ENCODE results near the gene FCGBP.
A peak's percentile ranks its signal among the peaks of the same experiment; 100 is the strongest.

FCGBP gene

DNA sequence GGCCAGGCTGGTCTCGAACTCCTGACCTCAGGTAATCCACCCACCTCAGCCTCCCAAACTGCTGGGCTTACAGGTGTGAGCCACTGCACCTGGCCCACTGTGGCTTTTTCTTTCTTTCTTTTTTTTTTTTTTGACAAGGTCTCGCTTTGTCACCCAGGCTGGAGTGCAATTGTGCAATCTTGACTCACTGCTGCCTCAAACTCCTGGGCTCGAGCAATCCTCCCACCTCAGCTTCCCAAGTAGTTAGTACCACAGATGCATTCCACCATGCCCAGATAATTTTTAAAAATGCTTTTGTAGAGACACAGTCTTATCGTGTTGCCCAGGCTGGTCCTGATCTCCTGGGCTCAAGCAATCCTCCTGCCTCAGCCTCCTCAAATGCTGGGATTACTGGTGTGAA is 12.1 kb upstream of the FCGBP start:
- DNase-seq (ENCODE audit: low read depth): no peak

GRCh38 chr19:39943586-39943985 is 9.2 kb upstream of the FCGBP start:
- no peak for DNase-seq (ENCODE audit: low read depth)

DNA sequence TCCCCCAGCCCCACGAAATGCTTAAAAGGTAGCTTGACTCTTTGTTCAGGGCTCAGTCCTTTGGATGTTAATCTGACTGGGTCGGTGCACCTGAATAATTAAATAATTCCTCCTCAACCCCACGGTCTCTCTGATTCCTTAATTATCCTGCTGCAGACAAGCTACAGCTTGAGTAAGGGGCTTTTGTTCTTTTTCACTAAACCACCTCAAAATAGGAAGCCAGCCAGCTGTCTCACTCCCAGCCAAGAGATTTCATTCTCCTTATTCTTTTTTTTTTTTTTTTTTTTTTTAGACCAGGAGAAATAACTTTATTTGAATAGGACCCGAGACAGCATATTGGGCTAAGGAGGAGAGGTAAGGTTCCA is 7.9 kb upstream of the FCGBP start:
- DNase-seq (ENCODE audit: low read depth): no peak

DNA sequence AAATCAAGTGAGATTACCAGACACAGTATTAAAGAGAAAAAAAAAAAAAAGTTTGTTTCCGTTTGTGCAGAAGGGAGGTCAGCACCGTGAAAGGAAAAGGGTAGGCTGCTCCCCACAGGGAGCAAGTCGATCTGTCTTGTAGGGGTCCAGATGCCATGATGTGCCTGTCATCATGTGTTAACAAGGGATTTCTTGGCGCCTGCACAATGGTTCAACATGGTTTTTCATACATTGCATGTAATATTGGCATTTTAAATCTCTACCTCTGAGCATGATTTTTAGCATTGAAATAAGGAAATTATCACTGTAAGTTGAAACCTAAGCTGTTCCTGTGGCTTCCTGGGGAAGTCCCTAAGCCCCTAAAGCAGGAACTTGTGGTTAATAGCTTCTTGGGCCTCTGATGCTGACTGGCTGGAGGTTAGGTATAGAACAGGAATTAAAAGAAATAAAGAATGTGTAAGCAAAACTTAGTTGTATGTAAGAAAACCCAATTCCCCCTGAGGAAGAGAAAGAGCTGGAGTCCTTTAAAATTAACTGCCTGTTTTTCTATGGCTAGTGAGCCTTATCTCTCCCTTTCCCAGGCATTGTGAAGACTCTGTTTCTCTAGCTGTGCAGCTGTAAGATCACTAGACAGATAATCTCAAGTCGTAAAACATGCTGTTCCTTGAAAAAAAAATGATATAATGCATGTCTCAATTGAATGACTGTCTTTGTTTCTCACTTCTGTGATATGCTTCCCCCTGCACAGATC is 7.4 kb upstream of the FCGBP start:
- peak; percentile 49 for DNase-seq (ENCODE audit: low read depth)

DNA sequence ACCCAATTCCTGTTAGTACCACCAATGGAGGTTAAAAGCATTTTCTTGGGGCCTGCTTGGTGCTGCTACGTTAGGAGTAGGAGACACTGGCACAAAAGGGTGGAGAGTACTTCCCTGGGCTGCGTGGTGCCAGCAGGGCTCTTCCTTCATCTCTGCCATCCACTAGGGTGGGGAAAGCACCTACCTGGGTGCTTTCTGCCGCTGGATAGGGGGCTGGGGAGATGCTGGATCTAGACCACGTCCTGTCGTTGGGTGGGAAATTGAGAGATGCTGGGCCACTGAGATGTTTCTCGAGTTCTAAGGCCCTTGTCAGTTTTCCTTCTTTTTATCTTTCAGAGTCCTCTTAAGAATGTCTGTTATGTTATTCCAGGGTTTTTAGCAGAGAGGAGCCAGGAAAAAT is 6.7 kb upstream of the FCGBP start:
- no peak for DNase-seq (ENCODE audit: low read depth)

DNA sequence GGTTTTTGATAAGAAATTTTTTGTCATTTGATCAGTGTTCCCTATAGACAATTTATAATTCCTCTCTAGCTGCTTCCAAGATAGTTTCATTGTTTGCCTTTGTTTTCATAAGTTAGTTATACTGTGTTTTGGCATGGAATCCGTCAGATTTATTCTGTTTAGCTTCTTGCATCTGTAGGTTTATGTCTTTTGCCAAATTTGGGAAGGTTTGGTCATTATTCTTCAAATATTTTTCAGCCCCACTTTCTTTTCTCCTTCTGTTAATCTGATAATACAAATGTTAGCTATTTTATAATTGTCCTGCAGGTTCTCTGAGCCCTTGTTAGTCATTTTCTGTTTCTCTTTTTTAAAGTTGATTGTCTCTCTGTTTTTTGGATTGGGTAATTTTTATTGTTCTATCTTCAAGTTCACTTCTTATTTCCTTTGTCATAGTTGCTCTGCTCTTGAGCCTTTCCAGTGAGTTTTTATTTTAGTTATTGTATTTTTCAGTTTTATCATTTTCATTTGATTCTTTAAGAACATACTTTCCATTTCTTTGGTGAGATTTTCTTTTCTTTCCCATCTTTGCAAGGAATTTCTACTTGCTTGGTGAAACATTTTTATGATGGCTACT is 5.9 kb upstream of the FCGBP start:
- no peak for DNase-seq (ENCODE audit: low read depth)

GRCh38 chr19:39939556-39939955 is 5.1 kb upstream of the FCGBP start:
- no peak for DNase-seq (ENCODE audit: low read depth)

DNA sequence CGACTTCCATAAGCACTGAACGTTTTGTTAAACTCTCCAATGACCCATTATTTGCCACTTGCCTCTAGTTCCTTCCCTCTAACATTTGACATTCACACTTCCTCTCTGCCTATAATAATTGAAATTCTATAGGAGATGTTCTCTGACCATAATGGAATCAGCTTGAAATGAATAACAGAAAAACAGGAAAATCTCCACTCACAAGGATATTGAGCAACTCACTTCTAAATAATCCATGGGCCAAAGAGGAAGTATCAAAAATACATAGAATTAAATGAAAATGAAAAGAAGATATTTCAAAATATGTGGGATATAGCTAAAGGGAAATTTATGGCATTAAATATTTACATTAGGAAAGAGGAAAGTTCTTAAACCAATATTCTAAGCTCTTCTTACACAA is 3.4 kb upstream of the FCGBP start:
- no peak for DNase-seq (ENCODE audit: low read depth)

- peak; percentile 25 for DNase-seq (ENCODE audit: low read depth)
Measured at GRCh38 chr19:39937094-39937720, 2.8 kb upstream of the FCGBP start.

GRCh38 chr19:39936622-39937021 is 2.2 kb upstream of the FCGBP start:
- no peak for DNase-seq (ENCODE audit: low read depth)

- DNase-seq (ENCODE audit: low read depth): no peak
Measured at GRCh38 chr19:39936020-39936419, 1.6 kb upstream of the FCGBP start.

GRCh38 chr19:39935364-39935661 is 879 bp upstream of the FCGBP start:
- DNase-seq (ENCODE audit: low read depth): no peak

GRCh38 chr19:39929750-39930149 is 4.7 kb downstream of the FCGBP start:
- no peak for DNase-seq (ENCODE audit: low read depth)

GRCh38 chr19:39928357-39928725 is 6.1 kb downstream of the FCGBP start:
- DNase-seq (ENCODE audit: low read depth): no peak

DNA sequence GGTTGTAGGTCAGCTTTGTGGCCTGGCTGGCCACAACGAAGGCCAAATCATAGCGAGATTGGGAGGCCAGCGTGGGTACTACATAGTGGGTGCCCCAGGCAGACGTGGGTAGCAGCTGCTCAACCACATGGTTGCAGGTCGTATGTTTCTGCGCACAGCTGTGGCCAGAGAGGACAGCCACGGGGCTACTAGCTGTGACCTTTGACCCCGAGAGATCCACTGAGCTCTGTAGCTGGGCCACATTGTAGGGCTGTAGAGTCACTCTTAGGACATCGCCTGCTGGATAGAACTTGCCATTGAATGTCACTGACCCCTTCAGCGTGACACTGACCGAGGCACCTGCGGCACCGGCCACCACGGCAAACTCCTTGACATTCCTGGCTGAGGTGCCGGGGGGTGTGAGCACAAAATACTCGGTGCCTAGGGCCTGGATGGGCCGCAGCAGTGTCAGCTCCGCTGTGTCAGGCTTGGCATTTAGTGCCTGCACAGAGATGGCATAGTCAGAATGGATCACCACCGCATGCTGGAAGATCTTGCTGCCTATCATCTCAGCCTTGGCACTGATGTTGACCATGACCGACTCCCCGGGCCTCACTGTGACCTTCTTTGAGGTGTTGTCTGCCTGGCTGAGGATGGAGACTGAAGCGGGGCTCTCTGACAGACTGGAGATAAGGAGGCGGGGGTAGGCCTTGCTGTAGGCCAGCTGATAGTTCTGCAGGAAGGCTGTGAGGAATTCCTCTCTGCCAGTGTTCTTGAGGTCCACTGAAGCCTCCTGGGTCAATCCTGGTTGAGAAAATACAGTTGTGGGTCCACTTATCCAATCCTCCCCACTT is 6.7 kb downstream of the FCGBP start:
- DNase-seq (ENCODE audit: low read depth): no peak

GRCh38 chr19:39927076-39927475 is 7.4 kb downstream of the FCGBP start:
- no peak for DNase-seq (ENCODE audit: low read depth)

DNA sequence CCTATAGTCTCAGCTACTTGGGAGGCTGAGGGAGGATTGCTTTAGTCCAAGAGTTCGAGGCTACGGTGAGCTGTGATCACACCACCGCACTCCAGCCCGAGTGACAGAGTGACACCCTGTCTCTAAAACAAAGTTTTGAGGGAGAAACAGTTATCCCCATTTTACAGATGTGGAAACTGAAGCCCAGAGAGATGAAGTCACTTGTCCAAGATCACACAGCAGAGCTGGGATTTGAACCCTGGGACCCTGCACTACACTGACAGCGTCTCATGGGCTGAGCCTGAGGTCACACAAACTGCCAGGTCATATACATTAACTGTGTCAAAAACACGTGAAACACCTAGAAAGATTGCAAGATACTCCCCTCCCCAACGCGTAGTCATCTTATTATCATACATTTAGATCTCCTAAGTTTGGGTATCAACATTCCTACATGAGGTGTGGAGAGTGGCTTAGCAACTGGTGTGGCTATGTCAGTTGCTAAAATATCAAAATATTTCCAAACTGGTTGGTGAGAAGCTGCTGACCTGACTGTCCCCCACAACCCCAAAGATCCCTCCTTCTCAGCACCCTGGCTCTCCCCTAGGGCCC is 8.2 kb downstream of the FCGBP start:
- no peak for DNase-seq (ENCODE audit: low read depth)

GRCh38 chr19:39924952-39925351 is 9.5 kb downstream of the FCGBP start:
- no peak for DNase-seq (ENCODE audit: low read depth)

DNA sequence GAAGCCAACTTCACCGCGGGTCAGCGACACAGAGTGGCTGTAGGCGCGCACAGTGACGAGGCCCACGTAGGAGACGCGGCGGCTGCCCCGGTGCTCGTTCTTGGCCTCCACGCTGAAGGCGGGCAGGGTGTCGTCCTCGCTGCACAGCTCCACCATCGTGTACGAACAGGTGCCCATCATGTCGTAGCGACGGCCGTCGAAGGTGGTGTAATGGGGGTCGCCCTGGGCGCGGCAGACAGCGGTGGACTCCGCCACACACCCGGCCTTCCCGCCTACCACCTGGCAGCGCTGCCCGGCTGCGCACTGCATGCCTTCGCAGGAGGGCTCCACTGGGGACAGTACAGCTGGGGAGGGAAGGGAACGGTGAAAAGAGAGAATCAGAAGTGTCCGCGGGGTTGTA is 10.0 kb downstream of the FCGBP start:
- DNase-seq (ENCODE audit: low read depth): no peak

DNA sequence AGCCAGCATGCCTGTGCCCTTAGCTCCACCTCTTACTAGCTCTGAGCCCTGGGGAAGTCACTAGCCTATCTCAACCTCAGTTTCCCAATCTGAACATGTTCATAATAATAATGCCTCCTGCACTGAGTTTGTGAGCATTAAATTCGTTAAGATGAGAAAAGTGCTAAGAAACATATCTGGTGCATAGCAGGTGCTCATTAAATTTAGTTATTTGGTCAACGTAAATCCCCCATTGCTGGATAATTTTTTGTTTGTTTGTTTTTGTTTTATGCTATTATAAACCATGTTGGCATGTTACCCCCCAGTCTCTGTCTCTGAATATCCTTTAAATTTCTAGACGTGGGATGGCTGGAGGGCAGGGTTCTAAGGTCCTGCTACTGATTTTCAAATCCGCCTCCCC is 10.6 kb downstream of the FCGBP start:
- DNase-seq (ENCODE audit: low read depth): no peak

DNA sequence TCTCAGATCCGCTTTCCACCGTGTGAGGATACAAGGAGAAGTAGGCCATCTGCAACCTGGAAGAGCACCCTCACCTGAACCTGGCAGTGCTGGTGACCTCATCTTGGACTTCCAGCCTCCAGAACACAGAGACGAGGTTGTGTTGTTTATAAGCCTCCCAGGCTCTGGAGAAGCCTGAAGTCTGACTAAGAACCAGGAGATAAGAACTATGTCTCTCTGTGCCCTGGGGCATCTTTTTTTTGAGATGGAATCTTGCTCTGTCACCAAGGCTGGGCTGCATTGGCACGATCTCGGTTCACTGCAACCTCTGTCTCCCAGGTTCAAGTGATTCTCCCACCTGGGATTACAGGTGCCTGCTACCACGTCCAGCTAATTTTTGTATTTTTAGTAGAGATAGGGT is 14.5 kb downstream of the FCGBP start:
- DNase-seq (ENCODE audit: low read depth): no peak

- DNase-seq (ENCODE audit: low read depth): no peak
Measured at GRCh38 chr19:39918183-39918651, 16.2 kb downstream of the FCGBP start.

Data from activated gamma-delta T cell treated with anti-CD3 and anti-CD28 coated beads, Interleukin-2, amount 50 U/mL, for 16 hours (primary cell).